Stimulated activated CD4-positive, alpha-beta T cell treated with anti-CD3 and anti-CD28 coated beads, Interleukin-15, amount 100 ng/mL, for 48 hours (primary cell): Measurements from ENCODE around the gene PIP5K1C.
A peak's percentile ranks its signal among the peaks of the same experiment; 100 is the strongest.

Source experiments
- DNase-seq, 2 donors: peaks; one replicate each; pipeline ENCODE4 v3.0.0-alpha.2; 2020; ENCODE audit warnings: low read depth in 2 of 2

The PIP5K1C gene

GRCh38 chr19:3610745-3611717 is 89.2 kb downstream of the PIP5K1C start:
- DNase-seq, result no peak

GRCh38 chr19:3609779-3610719 is 90.2 kb downstream of the PIP5K1C start:
- no peak for DNase-seq

- DNase-seq, result no peak
These were observed 91.4 kb downstream of the PIP5K1C start for GRCh38 chr19:3608750-3609322.

DNA sequence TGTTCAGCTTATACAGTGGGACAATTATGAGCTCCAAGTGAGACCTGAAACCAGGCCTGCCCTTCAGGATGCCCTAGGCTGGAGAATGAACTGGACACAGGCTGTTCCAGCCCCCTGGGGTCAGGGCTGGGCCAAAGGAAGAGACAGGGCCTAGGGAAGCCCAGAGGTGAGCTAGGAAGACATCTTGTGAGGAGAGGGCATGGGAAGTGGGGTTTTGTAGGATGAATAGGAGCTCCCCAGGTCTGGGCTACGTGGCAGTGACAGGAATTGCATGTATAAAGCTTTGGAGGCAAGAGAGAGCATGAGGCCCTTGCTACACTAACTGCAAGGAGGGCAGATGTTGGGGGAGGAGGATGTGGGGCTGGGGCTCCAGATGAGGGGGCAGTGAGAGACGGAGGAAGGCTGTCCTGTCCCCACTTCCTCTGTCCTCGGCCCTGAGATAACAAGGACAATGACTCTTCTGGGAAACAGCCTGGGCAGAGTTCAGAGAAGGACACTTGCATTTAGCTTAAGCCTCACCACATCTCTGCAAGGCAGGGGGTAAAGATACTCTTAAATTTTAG is 92.1 kb downstream of the PIP5K1C start:
- DNase-seq, result no peak

- no peak for DNase-seq
These were observed 92.8 kb downstream of the PIP5K1C start for GRCh38 chr19:3607303-3608078.

DNA sequence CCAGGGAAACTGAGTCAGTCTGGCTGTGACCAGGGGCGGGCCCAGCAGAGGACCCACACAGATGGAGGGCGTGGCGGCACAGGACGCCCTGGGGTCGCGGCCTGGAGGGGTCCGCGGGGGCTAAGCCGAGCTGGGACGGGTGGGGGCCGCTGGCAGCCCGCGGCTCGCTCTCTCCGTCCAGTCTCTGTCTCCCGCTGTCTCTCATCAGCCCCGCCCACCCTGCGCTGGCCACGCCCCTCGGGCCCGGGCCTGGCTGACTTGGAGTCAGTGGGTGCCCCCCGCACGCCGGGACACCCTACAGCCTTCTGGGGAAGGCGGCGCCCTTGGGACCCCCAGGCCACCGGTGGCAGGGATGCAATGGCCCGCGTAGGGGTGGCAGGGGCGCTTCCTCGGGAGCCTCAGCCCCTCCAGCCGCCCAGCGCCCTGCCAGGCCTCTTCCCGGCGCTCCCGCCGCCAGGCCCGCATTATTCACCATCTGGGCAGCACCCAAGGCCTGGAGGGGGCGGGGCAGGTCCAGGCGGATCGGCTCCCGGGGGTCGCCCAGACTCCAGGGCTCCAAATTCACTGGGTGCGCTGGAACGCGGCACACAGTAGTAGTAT is 93.5 kb downstream of the PIP5K1C start, which contains the start of gene TBXA2R:
Gene TBXA2R (minus strand): TSS at position 186 of the 600 bp plus-strand sequence. CDS start 6,241 bp downstream, outside the sequence.
- DNase-seq, result peak; percentile 26 to 54

GRCh38 chr19:3606174-3606689 is 94.0 kb downstream of the PIP5K1C start:
- no peak for DNase-seq

DNA sequence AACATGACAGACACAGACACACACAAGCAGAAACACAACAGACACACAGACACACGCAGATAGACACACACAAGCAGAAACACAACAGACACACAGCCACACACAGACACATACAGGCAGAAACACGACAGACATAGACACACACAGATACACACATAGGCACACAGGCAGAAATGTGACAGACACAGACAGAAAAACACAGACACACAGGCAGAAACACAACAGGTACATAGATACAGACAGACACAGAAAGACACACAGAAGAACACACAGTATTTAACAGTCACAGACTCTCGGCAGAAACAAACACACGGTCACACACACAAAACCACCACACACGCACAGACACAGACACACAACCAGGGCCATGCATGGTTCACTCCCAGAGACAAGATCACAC is 94.5 kb downstream of the PIP5K1C start:
- DNase-seq, result no peak

- no peak for DNase-seq
These were observed 94.9 kb downstream of the PIP5K1C start for GRCh38 chr19:3605361-3605760.

DNA sequence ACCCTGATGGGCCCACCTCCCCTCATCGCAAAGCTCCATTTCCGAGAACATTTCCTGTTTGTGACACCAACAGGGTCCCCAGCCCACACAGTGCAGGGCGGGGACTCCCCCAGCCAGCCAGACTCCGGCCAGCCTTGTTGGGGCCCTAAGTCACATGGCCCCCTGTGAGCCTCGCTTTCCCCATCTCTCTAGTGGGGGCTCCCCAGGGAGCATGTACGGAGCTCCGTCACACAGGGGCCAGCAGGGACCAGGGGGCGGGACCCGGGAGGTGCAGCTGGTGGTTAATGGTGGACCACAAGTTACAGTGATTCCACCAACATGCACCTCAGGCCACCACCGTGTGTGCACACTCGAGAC is 95.3 kb downstream of the PIP5K1C start:
- DNase-seq, result no peak

- DNase-seq, result no peak
These were observed 95.9 kb downstream of the PIP5K1C start for GRCh38 chr19:3604227-3604986.

- no peak for DNase-seq
These were observed 97.0 kb downstream of the PIP5K1C start for GRCh38 chr19:3603121-3603811.

DNA sequence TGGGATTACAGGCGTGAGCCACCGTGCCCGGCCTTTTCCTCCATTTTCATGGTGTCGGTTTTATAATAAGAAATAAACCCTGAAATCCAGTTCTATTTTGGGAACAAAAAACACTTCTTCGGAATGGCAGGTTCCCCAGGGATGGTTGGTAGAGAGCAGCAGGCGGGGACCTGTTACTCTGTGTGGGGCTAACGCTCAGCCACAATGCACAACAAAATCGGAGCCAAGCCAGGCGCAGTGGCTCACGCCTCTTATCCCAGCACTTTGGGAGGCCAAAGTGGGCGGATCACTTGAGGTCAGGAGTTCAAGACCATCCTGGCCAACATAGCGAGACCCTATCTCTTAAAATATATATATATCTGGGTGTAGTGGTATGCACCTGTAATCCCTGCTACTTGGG is 99.2 kb downstream of the PIP5K1C start:
- DNase-seq, result no peak

- no peak for DNase-seq
These were observed 100.5 kb downstream of the PIP5K1C start for GRCh38 chr19:3599776-3600187.

- no peak for DNase-seq
These were observed 104.7 kb downstream of the PIP5K1C start for GRCh38 chr19:3595521-3596061.

DNA sequence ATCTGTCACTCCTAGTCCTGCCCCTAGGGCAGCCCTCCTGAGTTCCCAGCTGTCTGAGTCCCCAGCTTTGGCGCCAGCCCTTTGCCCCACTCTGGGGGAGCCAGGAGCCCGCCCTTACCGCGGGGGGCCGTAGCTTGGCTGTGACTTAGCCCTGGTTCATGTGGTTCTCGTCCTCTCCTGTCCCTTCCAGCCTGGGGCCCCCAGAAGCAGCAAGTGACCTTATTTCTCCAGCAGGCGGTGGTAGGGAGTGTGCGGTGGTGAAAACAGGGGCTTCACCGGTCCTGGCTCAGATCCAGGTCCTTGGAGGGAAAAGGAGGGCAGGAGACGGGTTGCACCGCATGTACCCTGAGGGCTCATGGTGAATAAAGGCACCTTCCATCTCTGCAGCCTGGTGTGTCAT is 107.1 kb downstream of the PIP5K1C start:
- DNase-seq, result no peak

- no peak for DNase-seq
These were observed 108.2 kb downstream of the PIP5K1C start for GRCh38 chr19:3591876-3592613.
